ENCODE data around the gene HASPIN. TPM values are rescaled to one million over a fixed set of nuclear protein-coding genes. Genes with fewer than 3 reads are reported as not detected.

HASPIN gene
- total and polyA plus RNA-seq, 9 of the 15 experiments (the other 6 are each of a cell fraction or from before 2014, with no cell fraction given) = 0.81 to 13.5 (median 9.9) TPM

- Histone ChIP-seq H3K4me2 (ENCODE audit: insufficient read depth, low read length) (peak overlapping the region; percentile 76; the same call in 1 of the 2 replicates), H3K9me3 (replicated peaks; ENCODE audit: control insufficient read depth, insufficient read depth, low read depth, low read length) (no peaks in the 10 kb centered on the region), H3K36me3 (ENCODE audit: control insufficient read depth, insufficient read depth, low read length) (no peaks in the 10 kb centered on the region), H2AFZ (ENCODE audit: low read depth, low read length) (peak overlapping the region; percentile 91), H4K20me1 (replicated peaks; ENCODE audit: control insufficient read depth, insufficient read depth, low read length) (no peaks in the 10 kb centered on the region), H3K4me1 (replicated peaks in 1 of 2; ENCODE audit: control insufficient read depth in 2 of 2, insufficient read depth in 2 of 2, low read length in 2 of 2) (peaks cover 5 to 25% of the 10 kb centered on the region in 2 experiments; a peak in 4 of 5 replicates), H3K4me3 (peak overlapping the region; percentile 50), H3K27me3 (ENCODE audit: control insufficient read depth in 2 of 2, insufficient read depth in 2 of 2, low read length in 2 of 2) (peaks cover 0 to 11% of the 10 kb centered on the region in 2 experiments; a peak in 2 of 5 replicates), H3K27ac (ENCODE audit: extremely low read depth, low read depth, low read length) (peak overlapping the region; percentile 44), H3K9ac (ENCODE audit: insufficient read depth in 1 of 2, low read depth in 2 of 2, low read length in 2 of 2) (peak overlapping the region; percentile 53 to 90), H3K9me1 (ENCODE audit: control insufficient read depth, insufficient read depth, low read length) (peaks cover 2% of the 10 kb centered on the region), H3K79me2 (ENCODE audit: control insufficient read depth, insufficient read depth, low read length) (no peaks in the 10 kb centered on the region)
- ChIA-PET CTCF (ENCODE audit: low intra/inter-chr PET ratio) (no interaction called here), POLR2A (no interaction called here)
- FAIRE-seq (no peak), DNase-seq (ENCODE audit: extremely low read depth in 1 of 4, low spot score in 3 of 4) (peak in 1 of 4 experiments; percentile 22), ATAC-seq (no peak; the same call in 2 of the 3 replicates)
- WGBS (ENCODE audit: insufficient coverage, low coverage, missing lambda C conversion rate) = 71% methylated on average over 10 of the region's 20 CpGs
- TSS peak; percentile 91 for BruUV-seq (replicated peaks)
- intact Hi-C loops (cut with micrococcal nuclease) = no loop called here
- in situ Hi-C loops (cut with MboI) = no loop called here
- TF ChIP-seq E2F6 (IDR thresholded peaks at IDR 0.05; ENCODE audit: borderline replicate concordance in 1 of 2, extremely low read depth in 1 of 2, insufficient read depth in 1 of 2, insufficient read length in 1 of 2, low read depth in 1 of 2, low read length in 1 of 2, poor library complexity in 1 of 2, severe bottlenecking in 1 of 2) (peak; percentile 59 to 61), FOXP1 (CRISPR knock-in tag; IDR thresholded peaks at IDR 0.05) (no peak), MGA (IDR thresholded peaks at IDR 0.05) (peak; percentile 78), NCOA6 (IDR thresholded peaks at IDR 0.05) (0 out of 2 replicates have a peak, but pooled peaks have one; percentile 0), SMAD4 (CRISPR knock-in tag; conservative IDR thresholded peaks at IDR 0.05) (0 out of 2 replicates have a peak, but pooled peaks have one; percentile 2), L3MBTL2 (IDR thresholded peaks at IDR 0.05) (peak; percentile 1; the same call in 1 of the 2 replicates), HDAC1 (IDR thresholded peaks at IDR 0.05) (peak in 1 of 2 experiments; percentile 12; a peak in 1 of 4 replicates)
Observed at GRCh38 chr17:3755335-3756030, 31.8 kb downstream of the HASPIN start.
